Liver (tissue), 3 donors: ENCODE results near the gene CIB4.

Experiments used
- ATF3 ChIP-seq: IDR thresholded peaks from 2 replicates; pipeline ENCODE4 v1.6.1; 2016; ENCODE audit warnings: antibody characterized with exemption
- CTCF ChIP-seq: fragments of 150-350 bp; IDR thresholded peaks from 2 replicates; pipeline ENCODE4 v1.5.1; 2017; ENCODE audit warnings: improper control_type of control experiment, low read depth, low read length; ENCODE audit not compliant: missing input control
- EGR1 ChIP-seq, 2 donors: IDR thresholded peaks; 2 replicates each; pipeline ENCODE4 v1.6.1; 2016 to 2018; ENCODE audit warnings: antibody characterized with exemption in 2 of 2, low read depth in 2 of 2
- GABPA ChIP-seq, 2 donors: IDR thresholded peaks in 1 of 2; conservative IDR thresholded peaks in 1 of 2; 2 replicates each; pipeline ENCODE4 v1.6.1; 2016; ENCODE audit warnings: antibody characterized with exemption in 2 of 2, mild to moderate bottlenecking in 1 of 2, moderate library complexity in 1 of 2
- JUND ChIP-seq, 2 donors: IDR thresholded peaks; 2 replicates each; pipeline ENCODE4 v1.6.1; 2016; ENCODE audit warnings: antibody characterized with exemption in 2 of 2
- MAX ChIP-seq: IDR thresholded peaks from 2 replicates; pipeline ENCODE4 v1.6.1; 2016; ENCODE audit warnings: antibody characterized with exemption
- RAD21 ChIP-seq, 2 donors: IDR thresholded peaks; 2 replicates each; pipeline ENCODE4 v1.6.1; 2016; ENCODE audit warnings: antibody characterized with exemption in 2 of 2, mild to moderate bottlenecking in 2 of 2
- TAF1 ChIP-seq: conservative IDR thresholded peaks from 2 replicates; pipeline ENCODE4 v1.6.1; 2016; ENCODE audit warnings: antibody characterized with exemption, mild to moderate bottlenecking
- YY1 ChIP-seq: IDR thresholded peaks from 2 replicates; pipeline ENCODE4 v1.6.1; 2016; ENCODE audit warnings: antibody characterized with exemption, mild to moderate bottlenecking
- donor health status: healthy.
- donor health status: healthy.

GRCh38 chr2:26533661-26534060, 107.5 kb downstream of the CIB4 start:
- no peak for TF ChIP-seq EGR1 (IDR thresholded peaks at IDR 0.05; ENCODE audit: low read depth in 2 of 2)
- TF ChIP-seq MAX = no peak
- no peak for TF ChIP-seq CTCF
- no peak for TF ChIP-seq RAD21 (IDR thresholded peaks at IDR 0.05)
- no peak for TF ChIP-seq ATF3
- TF ChIP-seq GABPA (IDR thresholded peaks at IDR 0.05 in 1 of 2, conservative IDR thresholded peaks at IDR 0.05 in 1 of 2) = no peak
- TF ChIP-seq TAF1 = no peak
- no peak for TF ChIP-seq YY1
- TF ChIP-seq JUND (IDR thresholded peaks at IDR 0.05) = no peak
